Activated CD8-positive, alpha-beta memory T cell treated with anti-CD3 and anti-CD28 coated beads, Interleukin-2, amount 10 ng/mL, durations not matched to agents 7 days and 5 days (primary cell): ENCODE measurements around the gene NEMP2. TPM values are rescaled to one million over a fixed set of nuclear protein-coding genes. Genes with fewer than 3 reads are reported as not detected.
"Not testable (repeated sequence)": the region's sequence is repeated elsewhere in the genome, so short reads cannot be mapped to it uniquely, and the experiment has no call there.

Experiments used
- ATAC-seq: fragments of 150-1000 bp; cut with Tn5 transposase; one replicate; pipeline ENCODE4 v1.10.0; 2021; ENCODE audit warnings: moderate library complexity
- CTCF ChIA-PET: fragments of 350-600 bp; sonication (Branson Sonifier 250); formaldehyde crosslinking; loops from one replicate; lab custom pipeline; 2021; ENCODE audit warnings: antibody characterized with exemption; lab: Charles Lee
- DNase-seq: peaks from one replicate; pipeline ENCODE4 v3.0.0-alpha.2; 2020
- H3K27ac Mint-ChIP-seq: one replicate; pipeline ENCODE4 v1.8.0; 2021; ENCODE audit warnings: mild to moderate bottlenecking, mixed read lengths
- H3K27me3 Mint-ChIP-seq: one replicate; pipeline ENCODE4 v1.8.0; 2021; ENCODE audit warnings: mixed read lengths
- H3K36me3 Mint-ChIP-seq: one replicate; pipeline ENCODE4 v1.8.0; 2021; ENCODE audit warnings: mild to moderate bottlenecking, mixed read lengths
- H3K4me1 Mint-ChIP-seq: one replicate; pipeline ENCODE4 v1.8.0; 2021; ENCODE audit warnings: mixed read lengths
- H3K4me3 Mint-ChIP-seq: one replicate; pipeline ENCODE4 v1.8.0; 2021; ENCODE audit warnings: mild to moderate bottlenecking, moderate library complexity, mixed read lengths
- H3K9me3 Mint-ChIP-seq: one replicate; pipeline ENCODE4 v1.8.0; 2022; ENCODE audit warnings: low read depth, mixed read lengths
- total RNA-seq, 2 experiments: library from RNA; stranded (reverse); gene quantifications; one replicate each; pipeline ENCODE4 v1.2.3, GENCODE V29; 2021

Gene NEMP2
- total RNA-seq, 2 experiments from 2014 or later = 12.9 to 17.4 TPM

DNA sequence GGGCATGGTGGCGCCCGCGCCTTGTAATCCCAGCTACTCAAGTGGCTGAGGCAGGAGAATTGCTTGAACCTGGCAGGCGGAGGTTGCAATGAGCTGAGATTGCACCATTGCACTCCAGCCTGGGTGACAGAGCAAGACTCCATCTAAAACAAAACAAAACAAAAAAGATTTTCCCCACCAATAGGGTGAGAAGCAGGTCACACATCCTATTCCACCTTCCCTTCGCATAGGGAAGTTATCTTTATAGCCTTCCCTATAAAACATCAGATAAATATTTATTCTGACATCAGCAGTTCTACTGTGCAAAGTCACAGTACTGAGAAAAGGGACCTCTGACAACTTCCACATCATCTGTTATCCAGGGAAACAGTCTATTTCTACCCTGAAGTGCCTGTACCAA is 24.6 kb downstream of the NEMP2 start:
- H3K27ac Mint-ChIP-seq, ATAC-seq, H3K9me3 Mint-ChIP-seq, DNase-seq, H3K4me3 Mint-ChIP-seq, H3K4me1 Mint-ChIP-seq, CTCF ChIA-PET, H3K27me3 Mint-ChIP-seq: not testable (repeated sequence)
- H3K36me3 Mint-ChIP-seq = peaks cover 34% of the 10 kb centered on the region

GRCh38 chr2:190507135-190507534 is 27.4 kb downstream of the NEMP2 start:
- H3K9me3 Mint-ChIP-seq = no peaks in the 10 kb centered on the region

DNA sequence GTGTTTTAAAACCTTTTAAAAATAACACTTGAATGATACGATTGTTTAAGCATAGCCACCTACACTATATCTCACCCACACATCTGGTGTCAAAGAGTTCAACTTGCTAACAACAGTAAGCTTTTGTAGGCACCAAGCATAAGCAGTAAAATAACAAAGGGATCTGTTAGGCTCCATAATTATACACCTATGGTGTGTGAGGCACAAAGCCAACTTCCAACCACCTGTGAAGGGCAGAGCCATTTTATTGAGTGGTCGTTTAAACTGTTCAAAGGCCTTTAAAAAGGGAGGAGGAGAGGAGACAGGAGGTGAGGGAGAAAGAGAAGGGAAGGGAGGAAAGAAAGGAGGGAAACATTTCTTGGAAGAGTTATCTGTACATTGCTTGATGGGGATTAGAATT is 27.9 kb downstream of the NEMP2 start:
- H3K27me3 Mint-ChIP-seq = no peaks in the 10 kb centered on the region
- H3K9me3 Mint-ChIP-seq = no peaks in the 10 kb centered on the region
- H3K36me3 Mint-ChIP-seq = peaks cover 32% of the 10 kb centered on the region
- H3K27ac Mint-ChIP-seq = no peak overlapping the region
- DNase-seq = no peak
- CTCF ChIA-PET = no interaction called here
- no peak for ATAC-seq
- no peaks in the 10 kb centered on the region for H3K4me1 Mint-ChIP-seq
- H3K4me3 Mint-ChIP-seq = no peak overlapping the region

More at GRCh38 chr2:190507135-190507534, 27.4 kb downstream of the NEMP2 start:
- H3K4me3 Mint-ChIP-seq = no peak overlapping the region
- CTCF ChIA-PET = no interaction called here
- DNase-seq (no peak), ATAC-seq (no peak)
- H3K36me3 Mint-ChIP-seq = peaks cover 32% of the 10 kb centered on the region
- H3K27me3 Mint-ChIP-seq = no peaks in the 10 kb centered on the region
- H3K27ac Mint-ChIP-seq = no peak overlapping the region
- H3K4me1 Mint-ChIP-seq = no peaks in the 10 kb centered on the region

- H3K4me3 Mint-ChIP-seq = no peak overlapping the region
- CTCF ChIA-PET = no interaction called here
- DNase-seq (no peak), ATAC-seq (no peak)
- no peaks in the 10 kb centered on the region for H3K27me3 Mint-ChIP-seq
- peaks cover 3% of the 10 kb centered on the region for H3K4me1 Mint-ChIP-seq
- peaks cover 32% of the 10 kb centered on the region for H3K36me3 Mint-ChIP-seq
- H3K9me3 Mint-ChIP-seq = no peaks in the 10 kb centered on the region
- H3K27ac Mint-ChIP-seq = no peak overlapping the region
Measured at GRCh38 chr2:190505696-190506095, 28.8 kb downstream of the NEMP2 start.

GRCh38 chr2:190504912-190505311 is 29.6 kb downstream of the NEMP2 start:
- Mint-ChIP-seq H3K27me3 (no peaks in the 10 kb centered on the region), H3K4me3 (no peak overlapping the region), H3K27ac (no peak overlapping the region), H3K36me3 (peaks cover 38% of the 10 kb centered on the region), H3K9me3 (no peaks in the 10 kb centered on the region), H3K4me1 (peaks cover 3% of the 10 kb centered on the region)
- CTCF ChIA-PET = no interaction called here
- ATAC-seq = no peak
- no peak for DNase-seq

GRCh38 chr2:190503088-190503487 is 31.4 kb downstream of the NEMP2 start:
- DNase-seq = no peak
- ATAC-seq = no peak
- CTCF ChIA-PET = interaction anchor here (0.6 kb wide), 1 partner anchor 292 kb away, joined by 3 read pairs; no protein-coding TSS in a partner anchor
- peaks cover 42% of the 10 kb centered on the region for H3K36me3 Mint-ChIP-seq
- no peak overlapping the region for H3K4me3 Mint-ChIP-seq
- H3K4me1 Mint-ChIP-seq = peaks cover 3% of the 10 kb centered on the region
- H3K27me3 Mint-ChIP-seq = no peaks in the 10 kb centered on the region
- no peak overlapping the region for H3K27ac Mint-ChIP-seq
- no peaks in the 10 kb centered on the region for H3K9me3 Mint-ChIP-seq

DNA sequence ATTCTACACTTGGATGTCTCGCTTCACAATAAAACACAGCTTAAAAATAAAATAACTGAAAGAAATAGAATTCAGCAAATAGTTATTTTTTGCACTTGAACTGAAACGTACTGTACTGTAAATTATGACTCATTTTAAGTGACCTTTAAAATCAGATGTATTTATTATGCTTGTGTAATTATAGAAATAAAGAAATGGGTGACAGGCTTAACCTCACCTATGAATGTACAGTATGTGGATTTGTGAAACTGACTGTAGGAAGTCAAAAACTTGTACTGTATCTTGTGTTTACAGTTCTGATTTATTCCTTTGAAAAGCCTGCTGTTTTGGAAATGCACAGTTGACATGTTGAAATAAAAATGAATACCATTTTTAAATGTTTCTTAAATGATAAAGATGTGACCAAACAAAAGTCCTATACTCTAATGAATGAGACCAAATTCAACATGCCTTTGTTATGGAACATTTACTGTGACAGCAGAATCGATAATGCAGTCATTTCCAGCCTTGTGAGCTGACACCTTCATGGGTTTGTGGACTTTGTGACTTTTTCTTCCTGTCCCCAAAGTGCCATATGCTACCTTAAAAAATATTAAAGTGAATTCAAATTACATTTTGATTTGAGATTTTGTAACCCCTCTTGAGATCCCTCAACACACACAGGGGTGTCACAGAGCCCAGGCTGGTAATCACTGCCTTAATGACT is 32.7 kb downstream of the NEMP2 start:
- Mint-ChIP-seq H3K4me1 (peaks cover 3% of the 10 kb centered on the region), H3K27me3 (no peaks in the 10 kb centered on the region), H3K27ac (no peak overlapping the region), H3K36me3 (peaks cover 45% of the 10 kb centered on the region), H3K9me3 (no peaks in the 10 kb centered on the region), H3K4me3 (no peak overlapping the region)
- DNase-seq = no peak
- no peak for ATAC-seq
- CTCF ChIA-PET = interaction anchor here (0.8 to 1.3 kb wide), 2 partner anchors 9 to 18 kb away, joined by 3 to 5 read pairs; no protein-coding TSS in a partner anchor

DNA sequence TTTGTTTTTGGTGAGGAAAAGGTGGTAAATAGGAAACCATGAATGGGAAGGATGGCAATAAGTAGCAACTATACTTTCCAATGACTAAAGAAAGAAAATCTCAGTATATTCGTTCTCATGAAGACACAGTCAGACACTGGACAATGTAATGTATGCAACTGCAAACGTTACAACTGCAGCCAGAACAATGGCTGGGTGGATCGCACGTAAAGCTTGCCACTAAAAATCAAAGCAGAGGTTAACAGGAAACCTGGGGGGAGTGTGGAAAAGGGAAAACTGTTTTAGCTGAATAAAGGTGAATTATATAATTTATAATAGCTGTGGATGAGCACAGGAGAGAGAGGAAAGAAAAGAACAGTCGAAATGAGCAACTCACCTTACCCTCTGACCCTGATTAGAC is 33.3 kb downstream of the NEMP2 start:
- Mint-ChIP-seq H3K27me3 (no peaks in the 10 kb centered on the region), H3K36me3 (peaks cover 42% of the 10 kb centered on the region), H3K27ac (no peak overlapping the region), H3K4me3 (no peak overlapping the region), H3K9me3 (no peaks in the 10 kb centered on the region), H3K4me1 (peaks cover 3% of the 10 kb centered on the region)
- CTCF ChIA-PET = no interaction called here
- no peak for DNase-seq
- ATAC-seq = no peak

- Mint-ChIP-seq H3K9me3 (no peaks in the 10 kb centered on the region), H3K4me3 (no peak overlapping the region), H3K27ac (no peak overlapping the region), H3K4me1 (peaks cover 3% of the 10 kb centered on the region), H3K36me3 (peaks cover 42% of the 10 kb centered on the region), H3K27me3 (no peaks in the 10 kb centered on the region)
- CTCF ChIA-PET = no interaction called here
- no peak for ATAC-seq
- DNase-seq = no peak
Measured at GRCh38 chr2:190500054-190500502, 34.4 kb downstream of the NEMP2 start.

- no peaks in the 10 kb centered on the region for H3K9me3 Mint-ChIP-seq
- H3K4me3 Mint-ChIP-seq = no peak overlapping the region
- CTCF ChIA-PET = no interaction called here
- H3K27ac Mint-ChIP-seq = no peak overlapping the region
- H3K36me3 Mint-ChIP-seq = peaks cover 48% of the 10 kb centered on the region
- DNase-seq = no peak
- no peak for ATAC-seq
- peaks cover 7% of the 10 kb centered on the region for H3K4me1 Mint-ChIP-seq
- H3K27me3 Mint-ChIP-seq = no peaks in the 10 kb centered on the region
Measured at GRCh38 chr2:190499273-190499672, 35.2 kb downstream of the NEMP2 start.

GRCh38 chr2:190497428-190497827 is 37.1 kb downstream of the NEMP2 start:
- Mint-ChIP-seq H3K27ac (no peak overlapping the region), H3K4me1 (peaks cover 9% of the 10 kb centered on the region), H3K4me3 (no peak overlapping the region), H3K27me3 (no peaks in the 10 kb centered on the region), H3K9me3 (peaks cover 4% of the 10 kb centered on the region), H3K36me3 (peaks cover 56% of the 10 kb centered on the region)
- ATAC-seq = no peak
- no peak for DNase-seq
- CTCF ChIA-PET = no interaction called here

DNA sequence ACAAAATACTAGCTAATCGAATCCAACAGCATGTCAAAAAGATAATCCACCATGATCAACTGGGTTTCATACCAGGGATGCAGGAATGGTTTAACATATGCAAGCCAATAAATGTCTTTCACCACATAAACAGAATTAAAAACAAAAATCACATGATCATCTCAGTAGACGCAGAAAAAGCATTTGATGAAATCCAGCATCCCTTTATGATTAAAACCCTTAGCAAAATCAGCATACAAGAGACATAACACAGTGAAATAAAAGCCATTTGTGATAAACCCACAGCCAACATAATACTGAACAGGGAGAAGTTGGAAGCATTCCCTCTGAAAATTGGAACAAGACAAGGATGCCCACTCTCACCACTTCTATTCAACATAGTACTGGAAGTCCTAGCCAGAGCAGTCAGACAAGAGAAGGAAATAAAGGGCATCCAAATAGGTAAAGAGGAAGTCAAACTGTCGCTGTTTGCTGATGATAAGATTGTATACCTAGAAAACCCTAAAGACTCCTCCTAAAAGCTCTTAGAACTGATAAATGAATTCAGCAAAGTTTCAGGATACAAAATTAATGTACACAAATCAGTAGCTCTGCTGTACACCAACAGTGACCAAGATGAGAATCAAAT is 39.8 kb downstream of the NEMP2 start:
- H3K4me1 Mint-ChIP-seq, H3K27me3 Mint-ChIP-seq, H3K27ac Mint-ChIP-seq, ATAC-seq, DNase-seq, H3K4me3 Mint-ChIP-seq, H3K9me3 Mint-ChIP-seq: not testable (repeated sequence)
- CTCF ChIA-PET = interaction anchor here (0.8 kb wide), 1 partner anchor 269 kb away, joined by 3 read pairs; no protein-coding TSS in a partner anchor
- H3K36me3 Mint-ChIP-seq = peaks cover 71% of the 10 kb centered on the region

DNA sequence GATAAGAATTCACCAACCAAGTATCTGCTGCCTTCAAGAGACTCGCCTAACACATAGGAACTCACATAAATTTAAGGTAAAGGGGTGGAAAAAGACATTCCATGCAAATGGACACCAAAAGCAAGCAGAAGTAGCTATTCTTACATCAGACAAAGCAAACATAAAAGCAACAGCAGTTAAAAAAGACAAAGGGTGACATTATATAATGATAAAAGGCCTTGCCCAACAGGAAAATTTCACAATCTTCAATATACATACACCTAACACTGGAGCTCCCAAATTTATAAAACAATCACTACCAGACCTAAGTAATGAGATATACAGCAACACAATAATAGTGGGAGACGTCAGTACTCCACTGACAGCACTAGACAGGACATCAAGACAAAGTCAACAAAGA is 41.4 kb downstream of the NEMP2 start:
- ATAC-seq (no peak), DNase-seq (no peak)
- Mint-ChIP-seq H3K27me3 (no peaks in the 10 kb centered on the region), H3K4me1 (peaks cover 5% of the 10 kb centered on the region), H3K4me3 (no peak overlapping the region), H3K36me3 (peaks cover 82% of the 10 kb centered on the region), H3K27ac (no peak overlapping the region), H3K9me3 (peaks cover 10% of the 10 kb centered on the region)
- CTCF ChIA-PET = interaction anchor here (1.7 kb wide), 1 partner anchor 11 kb away, joined by 3 read pairs; no protein-coding TSS in a partner anchor

DNA sequence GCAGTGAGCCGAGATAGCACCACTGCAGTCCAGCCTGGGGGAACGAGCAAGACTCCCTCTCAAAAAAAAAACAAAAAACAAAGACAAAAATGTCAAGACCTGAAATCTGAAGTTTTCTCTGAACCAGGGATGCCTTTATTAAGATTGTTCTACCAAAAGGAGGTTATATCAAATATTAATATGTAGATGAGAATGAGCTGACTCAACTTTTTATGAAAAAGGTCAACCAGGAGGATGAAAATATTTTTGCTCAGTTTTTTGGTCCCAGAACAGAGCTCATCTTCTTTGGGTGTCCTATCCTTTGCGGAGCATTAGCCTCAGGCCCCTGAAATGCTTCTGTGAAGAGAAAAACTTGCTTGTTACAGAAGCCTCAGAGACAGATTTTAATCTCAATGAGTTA is 44.0 kb downstream of the NEMP2 start:
- Mint-ChIP-seq H3K36me3 (peaks cover 83% of the 10 kb centered on the region), H3K4me1 (peaks cover 5% of the 10 kb centered on the region), H3K9me3 (peaks cover 10% of the 10 kb centered on the region)

More for the DNA sequence above, 44.0 kb downstream of the NEMP2 start:
- Mint-ChIP-seq H3K27ac (no peak overlapping the region), H3K27me3 (no peaks in the 10 kb centered on the region), H3K4me3 (no peak overlapping the region)
- ATAC-seq (no peak), DNase-seq (no peak)
- CTCF ChIA-PET = no interaction called here
